ENCODE data around the gene SYN1. TPM values are rescaled to one million over a fixed set of nuclear protein-coding genes. Genes with fewer than 3 reads are reported as not detected.

Gene SYN1
- polyA plus RNA-seq, 3 donors: 0.11 to 4.0 (median 0.29) TPM

GRCh38 chrX:47634871-47635575, 15.4 kb upstream of the SYN1 start:
- Mint-ChIP-seq H3K4me3 (no peak overlapping the region), H3K27ac (no peak overlapping the region), H3K4me1 (peaks cover 38% of the 10 kb centered on the region), H3K9me3 (peaks cover 3 to 19% (median 7%) of the 10 kb centered on the region in 7 donors), H3K36me3 (peaks cover 18 to 19% of the 10 kb centered on the region in 2 donors), H3K27me3 (ENCODE audit: low read depth in 3 of 3) (peaks cover 0 to 3% (median 2%) of the 10 kb centered on the region in 3 donors)
- Histone ChIP-seq H3K27me3 (ENCODE audit: control insufficient read depth in 2 of 2, insufficient read depth in 2 of 2, low read length in 2 of 2) (no peaks in the 10 kb centered on the region), H3K4me2 (replicated peaks; ENCODE audit: extremely low read depth, low read length, poor library complexity, severe bottlenecking) (peak overlapping the region; percentile 9), H2AFZ (ENCODE audit: insufficient read depth, low read depth, low read length, poor library complexity, severe bottlenecking) (no peak overlapping the region), H3K9me3 (replicated peaks in 1 of 2; ENCODE audit: control insufficient read depth in 1 of 2, insufficient read depth in 1 of 2, low read length in 2 of 2) (no peaks in the 10 kb centered on the region), H4K20me1 (ENCODE audit: insufficient read depth, low read length) (no peaks in the 10 kb centered on the region), H3K36me3 (replicated peaks in 1 of 2; ENCODE audit: control insufficient read depth in 1 of 2, insufficient read depth in 2 of 2, low read length in 2 of 2) (peaks cover 14 to 18% of the 10 kb centered on the region in 2 donors), H3K4me1 (ENCODE audit: control insufficient read depth in 1 of 2, insufficient read depth in 2 of 2, low read length in 2 of 2) (peaks cover 79 to 81% of the 10 kb centered on the region in 2 donors), H3K9ac (ENCODE audit: insufficient read depth, low read length, poor library complexity, severe bottlenecking) (peak overlapping the region; percentile 19), H3K27ac (ENCODE audit: low read depth in 1 of 2, low read length in 2 of 2) (peak overlapping the region; percentile 91 to 96), H3K79me2 (ENCODE audit: insufficient read depth, low read length) (peaks cover 18% of the 10 kb centered on the region), H3K4me3 (replicated peaks in 1 of 3; ENCODE audit: low read depth in 2 of 3, low read length in 3 of 3) (no peak overlapping the region)
- WGBS (ENCODE audit: insufficient coverage): 100% methylated on average over 1 of the region's 16 CpGs
- TF ChIP-seq CTCF (IDR thresholded peaks at IDR 0.05): no peak
- DNase-seq: peak in 1 of 3 donors; percentile 30
- intact Hi-C loops (cut with micrococcal nuclease): loop anchor here (5.0 kb wide), 3 partner anchors 53 to 73 kb away; partner anchors contain the start of genes ARAF (in 1 of the 2) and TIMP1 (in 1 of the 2)

DNA sequence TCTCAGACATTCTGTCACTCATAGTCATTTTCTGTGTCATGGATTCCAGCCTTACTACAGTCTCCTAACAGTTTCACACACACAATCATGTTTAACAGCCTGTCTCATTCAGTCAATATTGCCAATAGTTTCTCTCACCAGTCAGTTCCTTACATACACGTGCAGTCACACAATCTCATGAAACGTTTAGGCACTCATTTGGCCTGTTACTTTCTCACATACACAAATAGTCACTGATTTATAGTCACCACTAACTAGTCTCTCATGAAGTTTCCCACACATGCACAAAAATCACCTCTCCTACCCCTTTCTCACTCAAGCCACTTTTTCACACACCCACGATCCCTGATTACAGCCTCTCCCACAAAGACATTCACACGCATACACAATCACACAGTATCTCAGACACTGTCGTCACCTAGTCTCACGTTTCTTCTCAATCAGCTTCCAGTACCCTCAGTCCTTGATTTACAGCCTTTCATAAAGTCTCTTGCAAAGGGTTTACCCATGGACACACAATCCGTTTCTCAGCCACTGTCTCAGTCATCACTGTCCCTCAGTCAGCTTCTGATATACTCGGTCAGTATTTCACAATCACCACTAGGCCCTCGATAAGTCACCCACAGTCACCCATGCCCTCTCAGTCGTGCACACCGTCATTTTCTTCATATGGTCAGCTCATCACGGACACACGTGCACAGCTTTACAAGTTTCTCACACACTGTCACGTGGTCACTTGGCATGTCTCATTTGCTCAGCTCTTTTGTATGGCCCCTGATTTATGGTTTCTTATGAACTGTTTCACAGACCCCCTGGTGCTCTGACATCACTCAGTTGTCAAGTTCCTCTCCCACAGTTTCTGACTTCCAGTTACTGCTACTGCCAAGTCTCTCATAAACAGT, 14.3 kb upstream of the SYN1 start:
- Histone ChIP-seq H3K9me3 (replicated peaks in 1 of 2; ENCODE audit: control insufficient read depth in 1 of 2, insufficient read depth in 1 of 2, low read length in 2 of 2) (no peaks in the 10 kb centered on the region), H3K4me2 (replicated peaks; ENCODE audit: extremely low read depth, low read length, poor library complexity, severe bottlenecking) (peak overlapping the region; percentile 31), H3K4me3 (replicated peaks in 1 of 3; ENCODE audit: low read depth in 2 of 3, low read length in 3 of 3) (peak overlapping the region in 2 of 3 experiments; percentile 30 to 41), H3K27ac (ENCODE audit: low read depth in 1 of 2, low read length in 2 of 2) (peak overlapping the region; percentile 91 to 96), H4K20me1 (ENCODE audit: insufficient read depth, low read length) (no peaks in the 10 kb centered on the region), H3K36me3 (replicated peaks in 1 of 2; ENCODE audit: control insufficient read depth in 1 of 2, insufficient read depth in 2 of 2, low read length in 2 of 2) (peaks cover 4 to 7% of the 10 kb centered on the region in 2 donors), H2AFZ (ENCODE audit: insufficient read depth, low read depth, low read length, poor library complexity, severe bottlenecking) (no peak overlapping the region), H3K9ac (ENCODE audit: insufficient read depth, low read length, poor library complexity, severe bottlenecking) (peak overlapping the region; percentile 74), H3K27me3 (ENCODE audit: control insufficient read depth in 2 of 2, insufficient read depth in 2 of 2, low read length in 2 of 2) (no peaks in the 10 kb centered on the region), H3K79me2 (ENCODE audit: insufficient read depth, low read length) (peaks cover 22% of the 10 kb centered on the region), H3K4me1 (ENCODE audit: control insufficient read depth in 1 of 2, insufficient read depth in 2 of 2, low read length in 2 of 2) (peaks cover 81 to 83% of the 10 kb centered on the region in 2 donors)
- no peak for TF ChIP-seq CTCF (IDR thresholded peaks at IDR 0.05)
- H3K4me3 Mint-ChIP-seq: no peak overlapping the region
- peak; percentile 85 to 97 (median 88) for DNase-seq
- H3K27ac Mint-ChIP-seq: no peak overlapping the region
- H3K4me1 Mint-ChIP-seq: peaks cover 42% of the 10 kb centered on the region
- H3K27me3 Mint-ChIP-seq (ENCODE audit: low read depth in 3 of 3): peaks cover 0 to 3% (median 2%) of the 10 kb centered on the region in 3 donors
- peaks cover 0 to 8% (median 2%) of the 10 kb centered on the region in 7 donors for H3K9me3 Mint-ChIP-seq
- intact Hi-C loops (cut with micrococcal nuclease): loop anchor here (5.0 kb wide), 2 partner anchors 52 to 57 kb away; partner anchors contain the start of gene TIMP1 (in 1 of the 2)
- H3K36me3 Mint-ChIP-seq: peaks cover 8 to 11% of the 10 kb centered on the region in 2 donors
- 48% methylated on average over 10 of the region's 14 CpGs for WGBS (ENCODE audit: insufficient coverage)

Data from CD14-positive monocyte (primary cell).